ENCODE data around the gene TSPAN32.
"Not testable (repeated sequence)": the region's sequence is repeated elsewhere in the genome, so short reads cannot be mapped to it uniquely, and the experiment has no call there.

TSPAN32 gene

GRCh38 chr11:2329551-2329950 is 27.7 kb downstream of the TSPAN32 start:
- no peak for TF ChIP-seq CTCF (IDR thresholded peaks at IDR 0.05; ENCODE audit: insufficient read depth, low read length, poor library complexity, severe bottlenecking)
- no peak for DNase-seq (ENCODE audit: extremely low read depth, insufficient read length)
- no peaks in the 10 kb centered on the region for H3K27me3 ChIP-seq (replicated peaks; ENCODE audit: control insufficient read depth, insufficient read depth, low read length)
- H3K36me3 ChIP-seq (ENCODE audit: control insufficient read depth, insufficient read depth, low read length): no peaks in the 10 kb centered on the region
- no peak overlapping the region for H3K4me3 ChIP-seq (replicated peaks; ENCODE audit: low read depth, low read length)

GRCh38 chr11:2330696-2331095 is 28.9 kb downstream of the TSPAN32 start:
- Histone ChIP-seq H3K27me3 (replicated peaks; ENCODE audit: control insufficient read depth, insufficient read depth, low read length) (no peaks in the 10 kb centered on the region), H3K36me3 (ENCODE audit: control insufficient read depth, insufficient read depth, low read length) (no peaks in the 10 kb centered on the region), H3K4me3 (replicated peaks; ENCODE audit: low read depth, low read length) (no peak overlapping the region)
- DNase-seq (ENCODE audit: extremely low read depth, insufficient read length): no peak
- no peak for TF ChIP-seq CTCF (IDR thresholded peaks at IDR 0.05; ENCODE audit: insufficient read depth, low read length, poor library complexity, severe bottlenecking)

GRCh38 chr11:2331404-2331803 is 29.6 kb downstream of the TSPAN32 start:
- no peak for DNase-seq (ENCODE audit: extremely low read depth, insufficient read length)
- no peak for TF ChIP-seq CTCF (IDR thresholded peaks at IDR 0.05; ENCODE audit: insufficient read depth, low read length, poor library complexity, severe bottlenecking)
- no peak overlapping the region for H3K4me3 ChIP-seq (replicated peaks; ENCODE audit: low read depth, low read length)
- H3K27me3 ChIP-seq (replicated peaks; ENCODE audit: control insufficient read depth, insufficient read depth, low read length): no peaks in the 10 kb centered on the region; the same call in 1 of the 2 replicates
- no peaks in the 10 kb centered on the region for H3K36me3 ChIP-seq (ENCODE audit: control insufficient read depth, insufficient read depth, low read length)

GRCh38 chr11:2332569-2332968 is 30.8 kb downstream of the TSPAN32 start:
- not testable (repeated sequence) for H3K36me3 ChIP-seq (ENCODE audit: control insufficient read depth, insufficient read depth, low read length); DNase-seq (ENCODE audit: extremely low read depth, insufficient read length); H3K4me3 ChIP-seq (replicated peaks; ENCODE audit: low read depth, low read length); H3K27me3 ChIP-seq (replicated peaks; ENCODE audit: control insufficient read depth, insufficient read depth, low read length)

- not testable (repeated sequence) for H3K36me3 ChIP-seq (ENCODE audit: control insufficient read depth, insufficient read depth, low read length); H3K27me3 ChIP-seq (replicated peaks; ENCODE audit: control insufficient read depth, insufficient read depth, low read length); DNase-seq (ENCODE audit: extremely low read depth, insufficient read length); H3K4me3 ChIP-seq (replicated peaks; ENCODE audit: low read depth, low read length)
Measured at GRCh38 chr11:2333486-2334205, 31.8 kb downstream of the TSPAN32 start.

- not testable (repeated sequence) for DNase-seq (ENCODE audit: extremely low read depth, insufficient read length); H3K27me3 ChIP-seq (replicated peaks; ENCODE audit: control insufficient read depth, insufficient read depth, low read length); H3K4me3 ChIP-seq (replicated peaks; ENCODE audit: low read depth, low read length)
Measured at GRCh38 chr11:2335286-2335685, 33.5 kb downstream of the TSPAN32 start.

GRCh38 chr11:2338760-2339159 is 36.9 kb downstream of the TSPAN32 start:
- H3K36me3 ChIP-seq (ENCODE audit: control insufficient read depth, insufficient read depth, low read length); DNase-seq (ENCODE audit: extremely low read depth, insufficient read length); H3K27me3 ChIP-seq (replicated peaks; ENCODE audit: control insufficient read depth, insufficient read depth, low read length); H3K4me3 ChIP-seq (replicated peaks; ENCODE audit: low read depth, low read length): not testable (repeated sequence)

More at GRCh38 chr11:2335286-2335685, 33.5 kb downstream of the TSPAN32 start:
- not testable (repeated sequence) for H3K36me3 ChIP-seq (ENCODE audit: control insufficient read depth, insufficient read depth, low read length)

GRCh38 chr11:2342557-2342956 is 40.7 kb downstream of the TSPAN32 start:
- no peak for DNase-seq (ENCODE audit: extremely low read depth, insufficient read length)
- H3K36me3 ChIP-seq (ENCODE audit: control insufficient read depth, insufficient read depth, low read length): no peaks in the 10 kb centered on the region
- no peak overlapping the region for H3K4me3 ChIP-seq (replicated peaks; ENCODE audit: low read depth, low read length)
- H3K27me3 ChIP-seq (replicated peaks; ENCODE audit: control insufficient read depth, insufficient read depth, low read length): no peaks in the 10 kb centered on the region
- TF ChIP-seq CTCF (IDR thresholded peaks at IDR 0.05; ENCODE audit: insufficient read depth, low read length, poor library complexity, severe bottlenecking): no peak
